GM06990 (cell line): ENCODE data around the gene ZSWIM2.
"Not testable (repeated sequence)": the region's sequence is repeated elsewhere in the genome, so short reads cannot be mapped to it uniquely, and the experiment has no call there.

Source experiments
- DNase-seq: peaks from one replicate; pipeline ENCODE4 v3.0.0-alpha.2; 2011; ENCODE audit not compliant: insufficient read length; ENCODE audit errors: extremely low read depth
- H3K27me3 ChIP-seq: replicated peaks from 2 replicates; pipeline ENCODE4 v1.6.0; 2011; ENCODE audit warnings: low read length; ENCODE audit not compliant: control insufficient read depth, insufficient read depth
- H3K36me3 ChIP-seq: 2 replicates; pipeline ENCODE4 v1.5.1; 2011; ENCODE audit warnings: low read length; ENCODE audit not compliant: control insufficient read depth, insufficient read depth
- H3K4me3 ChIP-seq: replicated peaks from 2 replicates; pipeline ENCODE4 v1.5.1; 2011; ENCODE audit warnings: low read depth, mild to moderate bottlenecking, control low read depth, low read length
- TF ChIP-seq, protein P1 (sequence below): IDR thresholded peaks from 2 replicates; pipeline ENCODE4 v1.5.1; 2011; ENCODE audit warnings: low read length, control low read depth, mild to moderate bottlenecking, inconsistent platforms; ENCODE audit not compliant: insufficient read depth, poor library complexity, severe bottlenecking

ZSWIM2 gene

DNA sequence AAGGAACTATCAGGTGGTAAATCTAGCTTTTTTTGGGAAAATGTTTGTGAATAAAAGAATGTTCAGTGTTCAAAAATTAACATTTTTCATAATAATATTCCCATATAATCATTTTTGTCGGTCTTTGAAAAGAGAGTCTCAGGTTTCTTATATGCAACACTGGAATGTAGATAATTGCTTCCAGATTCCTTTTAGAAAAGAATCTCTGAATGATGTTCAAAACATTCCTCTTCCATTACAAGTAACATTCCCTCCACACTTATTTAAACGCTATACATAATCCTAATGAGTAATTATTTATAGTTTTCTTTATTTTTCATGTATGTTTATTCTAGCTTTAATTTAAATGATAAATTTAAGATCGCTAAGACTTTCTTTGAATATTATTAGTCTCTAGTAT, 7.0 kb downstream of the ZSWIM2 start:
- no peaks in the 10 kb centered on the region for H3K27me3 ChIP-seq
- TF ChIP-seq, protein P1, sequence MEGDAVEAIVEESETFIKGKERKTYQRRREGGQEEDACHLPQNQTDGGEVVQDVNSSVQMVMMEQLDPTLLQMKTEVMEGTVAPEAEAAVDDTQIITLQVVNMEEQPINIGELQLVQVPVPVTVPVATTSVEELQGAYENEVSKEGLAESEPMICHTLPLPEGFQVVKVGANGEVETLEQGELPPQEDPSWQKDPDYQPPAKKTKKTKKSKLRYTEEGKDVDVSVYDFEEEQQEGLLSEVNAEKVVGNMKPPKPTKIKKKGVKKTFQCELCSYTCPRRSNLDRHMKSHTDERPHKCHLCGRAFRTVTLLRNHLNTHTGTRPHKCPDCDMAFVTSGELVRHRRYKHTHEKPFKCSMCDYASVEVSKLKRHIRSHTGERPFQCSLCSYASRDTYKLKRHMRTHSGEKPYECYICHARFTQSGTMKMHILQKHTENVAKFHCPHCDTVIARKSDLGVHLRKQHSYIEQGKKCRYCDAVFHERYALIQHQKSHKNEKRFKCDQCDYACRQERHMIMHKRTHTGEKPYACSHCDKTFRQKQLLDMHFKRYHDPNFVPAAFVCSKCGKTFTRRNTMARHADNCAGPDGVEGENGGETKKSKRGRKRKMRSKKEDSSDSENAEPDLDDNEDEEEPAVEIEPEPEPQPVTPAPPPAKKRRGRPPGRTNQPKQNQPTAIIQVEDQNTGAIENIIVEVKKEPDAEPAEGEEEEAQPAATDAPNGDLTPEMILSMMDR = no peak
- DNase-seq = no peak
- no peak overlapping the region for H3K4me3 ChIP-seq
- H3K36me3 ChIP-seq = no peaks in the 10 kb centered on the region

DNA sequence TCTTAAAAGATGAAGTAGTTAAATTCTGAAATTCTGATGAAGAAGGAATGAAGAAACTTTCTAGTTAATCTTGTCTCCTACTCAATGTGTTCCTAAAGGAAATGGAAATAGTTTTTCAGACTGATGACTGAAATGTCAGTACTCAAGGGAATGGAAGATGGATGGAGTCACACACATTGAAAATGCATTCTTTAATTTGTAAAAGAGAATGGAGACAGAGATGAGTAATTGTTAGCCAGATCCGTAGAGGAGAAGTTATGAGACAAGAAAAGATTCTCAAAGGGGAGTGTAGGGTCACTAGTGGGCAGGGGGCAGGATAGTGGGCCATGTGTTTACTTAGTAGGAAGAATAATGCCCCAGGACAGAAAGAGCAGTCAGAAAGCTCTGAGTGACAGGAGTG, 13.3 kb downstream of the ZSWIM2 start:
- H3K4me3 ChIP-seq = no peak overlapping the region
- no peaks in the 10 kb centered on the region for H3K27me3 ChIP-seq
- H3K36me3 ChIP-seq = no peaks in the 10 kb centered on the region
- TF ChIP-seq, protein P1 = no peak
- no peak for DNase-seq

DNA sequence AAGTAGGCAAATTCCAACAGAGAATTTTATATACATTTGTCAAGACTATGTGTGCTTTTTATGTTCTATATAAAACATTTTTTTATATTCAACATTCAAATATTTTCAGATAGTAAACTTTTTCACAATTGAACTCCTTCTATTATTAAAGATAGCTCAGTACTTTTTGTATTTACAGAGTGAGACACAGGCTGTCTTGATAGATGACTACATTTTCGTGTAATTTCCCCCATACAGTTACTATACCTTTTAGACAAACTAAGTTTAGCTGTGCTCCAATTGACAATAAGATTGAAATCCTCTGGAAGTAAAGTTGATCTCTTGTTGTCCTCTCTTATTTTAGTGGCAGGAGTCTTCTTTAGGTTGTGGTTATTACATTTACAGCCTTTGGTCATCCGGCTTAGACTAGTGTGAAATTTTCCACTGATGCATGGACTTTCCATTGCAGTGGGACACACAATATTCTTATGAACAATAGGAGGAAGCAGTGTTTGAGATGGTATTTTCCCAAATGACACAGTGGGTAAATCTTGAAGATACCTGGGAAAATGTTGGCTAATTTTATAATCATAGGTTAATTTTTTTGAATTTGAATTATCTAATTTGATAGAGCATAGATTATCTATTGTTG, 21.0 kb downstream of the ZSWIM2 start:
- no peaks in the 10 kb centered on the region for H3K36me3 ChIP-seq
- TF ChIP-seq, protein P1 = no peak
- no peak overlapping the region for H3K4me3 ChIP-seq
- H3K27me3 ChIP-seq = no peaks in the 10 kb centered on the region
- DNase-seq = no peak

DNA sequence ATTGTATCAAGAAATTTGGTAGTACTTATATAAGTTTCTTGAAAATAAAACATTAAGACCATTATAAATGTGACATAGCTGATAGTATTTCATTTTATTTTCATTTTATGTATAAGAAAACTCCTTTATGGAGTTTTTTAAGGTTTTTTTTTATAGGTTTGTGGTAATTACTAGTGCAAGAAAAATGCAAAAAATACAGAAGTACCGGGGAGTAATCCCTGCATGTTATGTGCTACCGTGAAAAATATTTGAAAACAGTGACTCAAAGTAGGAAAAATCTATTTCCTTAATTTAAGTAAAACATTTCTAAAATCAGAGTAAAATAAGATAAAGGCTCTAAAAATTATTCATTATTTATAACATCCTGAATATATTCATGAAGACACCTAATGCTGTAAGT, 21.6 kb downstream of the ZSWIM2 start:
- Histone ChIP-seq H3K27me3 (no peaks in the 10 kb centered on the region), H3K36me3 (no peaks in the 10 kb centered on the region), H3K4me3 (no peak overlapping the region)
- TF ChIP-seq, protein P1 = no peak
- no peak for DNase-seq

DNA sequence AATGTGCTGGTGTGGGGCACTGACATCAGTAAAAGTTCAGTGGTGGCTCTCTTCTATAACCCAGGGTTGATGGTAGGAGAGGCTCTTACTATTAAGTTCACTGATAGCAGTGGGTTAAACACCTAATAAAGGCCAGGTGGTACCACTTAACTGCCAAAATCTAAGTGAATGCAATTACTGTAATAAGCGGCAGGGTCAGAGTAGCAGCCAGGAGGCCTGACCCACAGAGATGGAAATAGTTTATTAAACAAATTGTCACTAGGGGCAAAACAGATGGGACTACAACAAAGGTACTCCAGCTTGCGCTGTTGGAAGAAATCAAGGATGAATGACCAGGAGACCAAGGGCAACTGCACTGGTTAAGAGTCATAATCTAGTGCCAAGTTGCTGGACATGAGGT, 26.6 kb downstream of the ZSWIM2 start:
- DNase-seq = no peak
- no peaks in the 10 kb centered on the region for H3K36me3 ChIP-seq
- TF ChIP-seq, protein P1 = no peak
- H3K27me3 ChIP-seq = no peaks in the 10 kb centered on the region
- no peak overlapping the region for H3K4me3 ChIP-seq

DNA sequence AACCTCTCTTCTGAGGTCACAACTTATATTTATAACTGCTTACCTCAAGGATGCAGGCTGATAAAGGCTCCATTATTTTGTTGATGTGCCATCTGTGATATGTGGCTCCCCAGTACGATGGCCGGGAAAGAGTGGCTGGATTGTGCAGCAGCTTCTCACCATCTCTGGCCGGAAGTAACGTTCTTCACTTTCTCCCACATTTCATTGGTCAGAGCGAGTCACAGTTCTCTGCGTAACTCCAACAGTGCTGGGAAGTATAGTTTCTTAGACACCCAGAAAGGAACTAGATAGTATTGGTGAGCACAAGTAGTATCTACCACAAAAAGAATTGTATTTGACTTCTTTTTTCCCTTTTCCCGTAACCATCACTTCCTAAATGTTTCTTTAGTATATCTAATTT, 28.7 kb downstream of the ZSWIM2 start:
- TF ChIP-seq, protein P1 = no peak
- no peak overlapping the region for H3K4me3 ChIP-seq
- no peak for DNase-seq
- H3K27me3 ChIP-seq = no peaks in the 10 kb centered on the region
- no peaks in the 10 kb centered on the region for H3K36me3 ChIP-seq

DNA sequence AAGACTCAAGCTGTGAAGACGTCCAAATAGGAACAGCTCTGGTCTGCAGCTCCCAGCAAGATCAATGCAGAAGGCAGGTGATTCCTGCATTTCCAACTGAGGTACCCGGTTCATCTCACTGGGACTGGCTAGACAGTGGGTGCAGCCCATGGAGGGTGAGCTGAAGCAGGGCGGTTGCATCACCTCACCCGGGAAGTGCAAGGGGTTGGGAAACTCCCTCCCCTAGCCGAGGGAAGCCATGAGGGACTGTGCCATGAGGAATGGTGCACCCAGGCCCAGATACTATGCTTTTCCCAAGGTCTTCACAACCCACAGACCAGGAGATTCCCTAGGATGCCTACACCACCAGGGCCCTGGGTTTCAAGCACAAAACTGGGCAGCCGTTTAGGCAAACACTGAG, 37.2 kb downstream of the ZSWIM2 start:
- H3K4me3 ChIP-seq, DNase-seq, H3K27me3 ChIP-seq, H3K36me3 ChIP-seq: not testable (repeated sequence)
